Measurements from ENCODE around the gene ATMIN. TPM values are rescaled to one million over a fixed set of nuclear protein-coding genes. Genes with fewer than 3 reads are reported as not detected.

Gene ATMIN
- total RNA-seq, 1 experiment from 2014 or later: 66.6 TPM

DNA sequence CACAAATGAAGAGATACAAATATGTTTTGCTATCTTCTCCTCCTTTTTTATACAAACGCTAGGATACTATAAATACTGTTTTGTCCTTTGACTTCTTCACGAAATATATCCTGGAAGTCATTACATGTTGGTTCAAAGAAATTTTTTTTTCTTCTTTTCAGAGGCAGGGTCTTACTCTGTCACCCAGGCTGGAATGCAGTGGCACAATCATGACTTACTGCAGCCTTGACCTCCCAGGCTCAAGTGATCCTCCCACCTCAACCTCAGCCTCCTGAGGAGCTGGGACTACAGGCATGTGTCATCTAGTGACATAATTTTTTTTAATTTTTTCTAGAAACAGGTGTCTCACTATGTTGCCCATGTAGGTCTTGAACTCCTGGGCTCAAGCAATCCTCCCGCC, 45.1 kb upstream of the ATMIN start:
- no peak overlapping the region for H3K23ac ChIP-seq (ENCODE audit: insufficient read length, low read depth, low read length)
- H3K27ac Mint-ChIP-seq: no peak overlapping the region
- H3K4me1 Mint-ChIP-seq: peaks cover 25 to 30% of the 10 kb centered on the region in 2 experiments
- H2BK120ac ChIP-seq (ENCODE audit: low read depth, low read length, poor library complexity, severe bottlenecking): no peak overlapping the region
- H4K5ac ChIP-seq (ENCODE audit: insufficient read length, low read depth, low read length): no peak overlapping the region
- H3K4ac ChIP-seq (ENCODE audit: low read depth, low read length): no peak overlapping the region
- H3K4me1 ChIP-seq (ENCODE audit: insufficient read depth, low read length): peaks cover 6% of the 10 kb centered on the region; the same call in 1 of the 2 replicates
- no peaks in the 10 kb centered on the region for H4K20me1 ChIP-seq (ENCODE audit: control insufficient read depth, insufficient read depth, insufficient read length)
- no peaks in the 10 kb centered on the region for H3K79me2 ChIP-seq (ENCODE audit: insufficient read depth, low read length)
- TF ChIP-seq, protein P1, sequence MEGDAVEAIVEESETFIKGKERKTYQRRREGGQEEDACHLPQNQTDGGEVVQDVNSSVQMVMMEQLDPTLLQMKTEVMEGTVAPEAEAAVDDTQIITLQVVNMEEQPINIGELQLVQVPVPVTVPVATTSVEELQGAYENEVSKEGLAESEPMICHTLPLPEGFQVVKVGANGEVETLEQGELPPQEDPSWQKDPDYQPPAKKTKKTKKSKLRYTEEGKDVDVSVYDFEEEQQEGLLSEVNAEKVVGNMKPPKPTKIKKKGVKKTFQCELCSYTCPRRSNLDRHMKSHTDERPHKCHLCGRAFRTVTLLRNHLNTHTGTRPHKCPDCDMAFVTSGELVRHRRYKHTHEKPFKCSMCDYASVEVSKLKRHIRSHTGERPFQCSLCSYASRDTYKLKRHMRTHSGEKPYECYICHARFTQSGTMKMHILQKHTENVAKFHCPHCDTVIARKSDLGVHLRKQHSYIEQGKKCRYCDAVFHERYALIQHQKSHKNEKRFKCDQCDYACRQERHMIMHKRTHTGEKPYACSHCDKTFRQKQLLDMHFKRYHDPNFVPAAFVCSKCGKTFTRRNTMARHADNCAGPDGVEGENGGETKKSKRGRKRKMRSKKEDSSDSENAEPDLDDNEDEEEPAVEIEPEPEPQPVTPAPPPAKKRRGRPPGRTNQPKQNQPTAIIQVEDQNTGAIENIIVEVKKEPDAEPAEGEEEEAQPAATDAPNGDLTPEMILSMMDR (conservative IDR thresholded peaks at IDR 0.05): no peak
- no peak overlapping the region for H4K8ac ChIP-seq (replicated peaks; ENCODE audit: insufficient read length, low read depth, low read length)
- H3K9me3 Mint-ChIP-seq: no peaks in the 10 kb centered on the region
- H3K18ac ChIP-seq (ENCODE audit: insufficient read length, low read depth, low read length): no peak overlapping the region
- WGBS (ENCODE audit: extremely low coverage, insufficient read length, low lambda C conversion rate): no CpG with 5 or more reads among the region's 3 CpGs
- no peak overlapping the region for H2BK5ac ChIP-seq (ENCODE audit: insufficient read length, low read length)
- H2BK20ac ChIP-seq (ENCODE audit: low read depth, low read length, poor library complexity, severe bottlenecking): no peak overlapping the region
- no peak overlapping the region for H2AFZ ChIP-seq (ENCODE audit: low read length)
- H3K56ac ChIP-seq (ENCODE audit: insufficient read length, low read depth, low read length): no peak overlapping the region
- no peaks in the 10 kb centered on the region for H3K79me1 ChIP-seq (ENCODE audit: insufficient read depth, low read depth, low read length, poor library complexity, severe bottlenecking)
- no peak overlapping the region for H2BK12ac ChIP-seq (ENCODE audit: insufficient read length, low read depth, low read length)
- no peaks in the 10 kb centered on the region for H3K23me2 ChIP-seq (ENCODE audit: insufficient read length, low read depth, low read length, poor library complexity, severe bottlenecking)
- H3T11ph ChIP-seq (ENCODE audit: low read length): no peak overlapping the region
- H3K27ac ChIP-seq (ENCODE audit: insufficient read length, low read depth, low read length): no peak overlapping the region
- peaks cover 4% of the 10 kb centered on the region for H3K27me3 Mint-ChIP-seq (ENCODE audit: low read depth)
- H3K9me3 ChIP-seq (ENCODE audit: control insufficient read depth, low read depth, low read length): no peaks in the 10 kb centered on the region
- no peak overlapping the region for H4K91ac ChIP-seq (ENCODE audit: insufficient read length, low read depth, low read length)
- H3K14ac ChIP-seq (ENCODE audit: insufficient read depth, low read length): no peak overlapping the region
- H3K36me3 Mint-ChIP-seq (ENCODE audit: insufficient read depth in 1 of 3, low read depth in 3 of 3): peaks cover 3 to 10% (median 4%) of the 10 kb centered on the region in 3 experiments; a peak in 5 of 7 replicates
- H2AK5ac ChIP-seq (ENCODE audit: insufficient read length, low read length): no peak overlapping the region
- no peak overlapping the region for H3K4me2 ChIP-seq (ENCODE audit: insufficient read depth, insufficient read length, low read length)
- H2BK15ac ChIP-seq (ENCODE audit: low read depth, low read length): no peak overlapping the region
- DNase-seq: no peak
- no peak overlapping the region for H3K4me3 Mint-ChIP-seq
- no peak overlapping the region for H3K9ac ChIP-seq (ENCODE audit: extremely low read depth, insufficient read length, low read length)
- no peaks in the 10 kb centered on the region for H3K27me3 ChIP-seq (ENCODE audit: insufficient read depth, low read length)

All from H9 (cell line).